HT-29 (cell line): ENCODE results near the gene PCGF1. TPM values are rescaled to one million over a fixed set of nuclear protein-coding genes. Genes with fewer than 3 reads are reported as not detected.

Experiments
- DNase-seq: peaks from one replicate; pipeline ENCODE4 v3.0.0-alpha.2; 2015; ENCODE audit warnings: low spot score
- total RNA-seq: library from RNA; depleted of rRNA; stranded (reverse); fragments of >200 nt; shearing (Covaris generic); gene quantifications from 2 replicates; pipeline ENCODE4 v1.2.3, GENCODE V29; 2014; rRNA removed

PCGF1 gene
- 17.2 and 20.1 TPM in 2 replicates for total RNA-seq

GRCh38 chr2:74507145-74507925, at the start of gene PCGF1:
PCGF1 (minus strand) TSS chr2:74507695; CDS start chr2:74507668, 27 bp downstream.
- DNase-seq: peak; percentile 99

GRCh38 chr2:74556831-74557370, 49.4 kb upstream of the PCGF1 start:
- DNase-seq: no peak

GRCh38 chr2:74556159-74556558, 48.7 kb upstream of the PCGF1 start:
- DNase-seq: no peak

GRCh38 chr2:74555610-74556103, 48.2 kb upstream of the PCGF1 start:
- DNase-seq: no peak

GRCh38 chr2:74554820-74555531, 47.5 kb upstream of the PCGF1 start:
- DNase-seq: peak; percentile 69

GRCh38 chr2:74553892-74554819, 46.7 kb upstream of the PCGF1 start, which contains the start of the genes DOK1 and LOXL3:
DOK1 (plus strand) TSS chr2:74554720; CDS start chr2:74554755, 35 bp downstream.
LOXL3 (minus strand) TSS chr2:74553942; CDS start chr2:74552634, 1,308 bp downstream.
- peak; percentile 48 for DNase-seq

- no peak for DNase-seq
These were observed 45.7 kb upstream of the PCGF1 start for GRCh38 chr2:74552914-74553811.

- no peak for DNase-seq
These were observed 44.7 kb upstream of the PCGF1 start for GRCh38 chr2:74551942-74552913.

GRCh38 chr2:74551530-74551929, 44.0 kb upstream of the PCGF1 start:
- no peak for DNase-seq

- DNase-seq: no peak
These were observed 42.7 kb upstream of the PCGF1 start for GRCh38 chr2:74550231-74550630.

- peak; percentile 41 for DNase-seq
These were observed 41.7 kb upstream of the PCGF1 start for GRCh38 chr2:74548900-74549826.

- DNase-seq: no peak
These were observed 40.9 kb upstream of the PCGF1 start for GRCh38 chr2:74548285-74548899.

GRCh38 chr2:74546004-74546403, 38.5 kb upstream of the PCGF1 start:
- no peak for DNase-seq

- DNase-seq: peak; percentile 40
These were observed 37.1 kb upstream of the PCGF1 start for GRCh38 chr2:74544634-74545033.

GRCh38 chr2:74542978-74543377, 35.5 kb upstream of the PCGF1 start:
- no peak for DNase-seq

GRCh38 chr2:74540291-74540690, 32.8 kb upstream of the PCGF1 start:
- no peak for DNase-seq

- no peak for DNase-seq
These were observed 31.4 kb upstream of the PCGF1 start for GRCh38 chr2:74538881-74539339.
